NCI-H526 treated with DMSO at 0.1 percent for 48 hours (cell line): ENCODE data around the gene ITGAV.

Experiments
- DNase-seq: peaks from one replicate; lab custom pipeline; 2025; lab: John Stamatoyannopoulos, UW

ITGAV gene

DNA sequence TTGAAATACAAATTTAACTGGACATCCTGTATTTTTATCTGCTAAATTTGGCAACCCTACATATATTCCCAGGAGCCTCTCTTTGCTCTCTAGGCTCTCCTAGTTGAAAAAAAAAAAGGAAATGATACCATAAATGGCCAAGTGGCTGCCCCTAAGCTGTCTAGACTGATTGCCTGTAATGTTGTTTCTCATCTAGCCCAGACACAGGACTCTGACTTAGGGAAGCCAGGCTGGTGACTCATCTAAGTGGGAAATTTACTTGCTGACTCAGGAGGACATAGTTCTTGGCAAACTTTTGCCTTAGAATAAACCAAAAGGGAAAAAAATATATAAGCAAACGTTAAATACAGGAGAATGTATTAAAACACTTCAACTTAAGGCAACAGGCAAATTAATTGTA lies 14.6 kb upstream of the ITGAV start:
- DNase-seq, result no peak

DNA sequence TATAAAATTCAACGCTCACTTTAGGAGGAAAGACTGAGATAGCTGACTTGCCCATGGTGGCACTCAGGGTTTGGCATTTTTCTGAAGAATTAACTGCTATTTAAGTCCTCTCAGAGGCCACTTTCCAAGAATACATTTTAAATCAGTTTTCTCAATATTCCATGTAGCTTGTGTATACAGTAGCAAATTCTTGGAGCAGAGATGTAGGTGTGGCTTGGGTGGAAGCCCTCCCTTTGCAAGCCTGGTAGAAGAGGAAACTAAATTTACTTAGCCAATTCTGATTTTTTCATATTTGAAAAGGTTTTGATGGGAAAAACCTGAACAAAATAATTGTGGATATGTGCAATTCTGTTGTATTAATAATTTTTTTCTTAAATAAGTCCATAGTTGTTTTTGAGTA lies 14.0 kb upstream of the ITGAV start:
- no peak for DNase-seq

DNA sequence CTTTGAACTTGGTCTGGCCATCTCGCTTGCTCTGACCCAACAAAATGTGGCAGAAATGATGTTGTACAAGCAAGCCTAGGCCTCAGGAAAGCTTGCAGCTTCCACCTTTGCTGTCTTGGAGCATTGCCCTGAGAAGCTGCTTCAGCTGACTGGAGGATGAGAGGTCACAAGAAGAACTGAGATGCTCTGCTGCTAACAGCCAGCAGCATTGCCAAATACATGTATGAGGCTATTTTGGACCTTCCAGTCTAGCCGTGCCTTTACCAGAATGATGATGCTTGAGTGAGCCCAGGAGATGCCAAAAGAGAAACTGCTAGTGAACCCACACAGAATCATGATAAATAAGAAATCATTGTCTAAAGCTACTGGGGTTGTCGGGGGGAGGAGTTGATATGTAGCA lies 13.2 kb upstream of the ITGAV start:
- DNase-seq, result no peak

DNA sequence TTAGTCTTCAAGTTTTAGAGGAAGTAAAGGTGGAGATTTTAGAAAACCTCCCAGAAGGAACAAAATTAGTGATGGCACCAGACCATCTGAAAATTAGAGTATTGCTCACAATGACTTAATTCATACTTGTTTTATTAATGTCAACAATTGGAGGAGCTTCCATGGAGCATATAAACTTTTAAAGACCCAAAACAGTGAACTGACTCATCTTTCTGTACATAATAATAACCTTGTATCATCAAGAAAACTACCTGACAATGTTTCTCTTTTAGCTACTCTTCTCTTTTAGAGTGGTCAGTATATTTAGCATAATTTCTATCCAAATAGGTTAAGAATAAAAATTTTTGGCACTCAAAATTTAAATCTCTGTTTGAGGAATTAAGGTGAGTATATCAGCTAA lies 7.2 kb upstream of the ITGAV start:
- no peak for DNase-seq

DNA sequence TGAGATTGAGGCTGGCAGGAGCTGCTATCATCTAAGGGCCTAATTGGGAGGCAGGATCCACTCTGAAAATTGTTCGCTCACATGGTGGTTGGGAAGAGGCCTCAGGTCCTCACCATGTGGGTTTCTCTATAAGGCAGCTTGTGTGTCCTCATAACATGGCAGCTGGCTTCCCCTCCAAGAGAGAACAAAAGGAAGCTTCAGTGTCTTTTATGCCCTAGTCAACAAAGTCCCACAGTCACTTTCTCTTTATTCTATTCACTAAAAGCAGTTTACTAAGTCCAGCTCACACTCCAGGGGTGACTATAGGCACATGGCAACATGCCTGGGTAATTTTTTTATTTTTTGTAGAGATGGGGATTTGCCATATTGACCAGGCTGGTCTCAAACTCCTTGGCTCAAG lies 5.8 kb upstream of the ITGAV start:
- no peak for DNase-seq

DNA sequence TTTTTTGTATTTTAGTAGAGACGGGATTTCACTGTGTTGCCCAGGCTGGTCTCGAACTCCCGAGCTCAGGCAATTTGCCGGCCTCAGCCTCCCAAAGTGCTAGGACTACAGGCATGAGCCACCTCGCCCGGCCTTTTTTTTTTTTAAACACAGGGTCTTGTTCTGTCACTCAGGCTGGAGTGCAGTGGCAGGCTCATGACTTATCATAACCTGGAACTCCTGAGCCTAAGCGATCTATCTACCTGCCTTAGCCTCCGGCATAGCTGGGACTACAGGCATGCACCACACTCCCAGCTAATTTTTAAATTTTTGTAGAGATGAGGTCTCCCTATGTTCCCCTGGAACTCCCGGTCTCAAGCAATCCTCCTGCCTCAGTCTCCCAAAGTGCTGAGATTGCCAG lies 1.4 kb upstream of the ITGAV start:
- no peak for DNase-seq

DNA sequence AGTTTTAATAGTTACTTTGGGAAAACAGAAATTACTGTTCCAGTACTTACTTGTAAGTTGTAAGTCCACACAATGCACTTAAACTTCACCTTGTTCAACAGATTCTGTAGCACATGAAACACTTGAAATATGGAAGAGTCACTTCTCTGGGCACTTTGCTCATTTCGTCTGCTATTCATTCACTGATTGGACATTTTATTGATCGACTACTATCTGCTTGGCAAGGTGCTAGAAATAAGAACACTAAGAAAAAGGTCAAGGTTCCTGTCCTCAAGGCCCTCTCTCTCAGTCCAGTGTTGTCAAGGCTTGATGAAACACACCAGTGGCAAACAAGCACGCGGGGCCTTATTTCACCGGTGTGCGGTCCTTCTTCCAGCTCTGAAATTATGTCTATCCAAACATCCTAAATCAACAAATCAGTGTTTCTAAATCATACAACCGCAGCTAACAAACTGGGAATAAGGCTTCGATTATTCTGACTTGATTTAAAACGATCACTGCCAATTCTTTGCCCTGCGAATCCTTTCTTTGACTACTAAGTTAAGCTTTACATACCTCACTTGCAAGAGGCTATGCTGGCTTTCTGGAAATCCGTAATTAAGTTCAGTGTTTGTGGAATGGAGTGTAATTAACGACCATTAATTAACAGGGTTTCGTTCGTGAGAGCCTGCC lies 780 bp upstream of the ITGAV start:
- no peak for DNase-seq

DNA sequence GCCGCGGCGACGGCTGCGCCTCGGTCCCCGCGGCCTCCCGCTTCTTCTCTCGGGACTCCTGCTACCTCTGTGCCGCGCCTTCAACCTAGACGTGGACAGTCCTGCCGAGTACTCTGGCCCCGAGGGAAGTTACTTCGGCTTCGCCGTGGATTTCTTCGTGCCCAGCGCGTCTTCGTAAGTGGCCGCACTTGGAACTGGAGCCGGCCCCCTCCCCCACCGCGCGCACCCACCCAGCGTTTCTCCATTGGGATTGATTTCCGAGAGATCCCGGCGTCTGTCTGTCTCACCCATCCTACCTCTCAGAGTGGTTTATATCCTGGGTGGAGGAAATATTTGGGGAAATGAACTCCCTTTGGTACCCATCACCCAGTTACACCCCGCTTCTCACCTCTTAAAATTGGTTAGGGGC lies 498 bp downstream of the ITGAV start:
- peak; percentile 67 for DNase-seq

DNA sequence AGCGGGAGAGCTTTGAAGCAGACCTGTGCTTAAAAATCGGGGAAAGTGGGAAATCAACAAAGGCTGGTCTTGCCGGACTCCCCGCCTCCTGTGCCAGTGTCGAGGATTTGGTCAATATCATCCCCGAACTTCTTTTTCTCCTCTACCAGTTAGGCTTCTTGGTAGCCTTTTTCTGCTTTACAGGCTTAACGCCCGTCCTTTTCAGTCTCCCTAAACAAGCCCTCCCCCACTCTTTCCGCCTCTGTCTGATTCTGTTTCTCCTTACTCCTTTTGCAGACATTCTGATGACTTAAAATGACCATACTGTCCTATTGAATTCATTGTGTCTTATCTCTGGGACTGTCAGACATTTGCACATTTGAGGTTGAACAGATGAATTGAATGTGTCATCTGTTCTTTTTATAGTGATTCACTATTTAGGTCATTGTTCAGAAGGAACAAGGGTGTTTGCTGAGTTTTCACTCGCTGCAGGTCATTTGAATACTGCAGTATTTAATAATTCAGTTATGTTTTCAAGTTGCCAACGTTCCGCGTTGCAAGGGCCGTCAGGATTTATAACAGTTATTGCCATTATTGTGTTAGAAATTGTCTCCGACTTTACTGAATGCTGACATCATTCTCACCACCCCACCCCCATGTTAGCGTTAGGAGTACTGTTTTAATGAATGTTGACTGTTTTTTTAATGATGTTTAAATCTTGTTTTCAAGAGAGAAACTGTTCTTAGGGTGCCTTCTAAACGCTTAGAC lies 1.1 kb downstream of the ITGAV start:
- DNase-seq, result peak; percentile 67

DNA sequence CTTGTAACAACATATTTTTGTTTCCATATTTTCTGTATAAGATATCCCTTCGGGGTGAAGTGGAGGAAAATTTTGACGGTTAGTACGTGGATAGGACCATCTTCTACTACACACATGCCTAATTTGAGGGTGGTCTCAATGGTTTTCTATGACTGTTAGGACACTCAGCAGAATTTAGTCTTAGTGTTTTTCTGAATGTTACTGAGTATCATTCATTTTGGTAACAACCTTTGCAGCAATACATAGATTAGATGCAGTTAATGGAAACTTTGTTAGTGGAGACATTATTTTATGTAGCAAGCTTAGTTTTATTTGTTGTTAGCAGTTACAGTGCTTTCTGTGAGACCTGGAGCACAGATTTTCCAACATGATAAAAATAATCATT lies 1.6 kb downstream of the ITGAV start:
- no peak for DNase-seq

DNA sequence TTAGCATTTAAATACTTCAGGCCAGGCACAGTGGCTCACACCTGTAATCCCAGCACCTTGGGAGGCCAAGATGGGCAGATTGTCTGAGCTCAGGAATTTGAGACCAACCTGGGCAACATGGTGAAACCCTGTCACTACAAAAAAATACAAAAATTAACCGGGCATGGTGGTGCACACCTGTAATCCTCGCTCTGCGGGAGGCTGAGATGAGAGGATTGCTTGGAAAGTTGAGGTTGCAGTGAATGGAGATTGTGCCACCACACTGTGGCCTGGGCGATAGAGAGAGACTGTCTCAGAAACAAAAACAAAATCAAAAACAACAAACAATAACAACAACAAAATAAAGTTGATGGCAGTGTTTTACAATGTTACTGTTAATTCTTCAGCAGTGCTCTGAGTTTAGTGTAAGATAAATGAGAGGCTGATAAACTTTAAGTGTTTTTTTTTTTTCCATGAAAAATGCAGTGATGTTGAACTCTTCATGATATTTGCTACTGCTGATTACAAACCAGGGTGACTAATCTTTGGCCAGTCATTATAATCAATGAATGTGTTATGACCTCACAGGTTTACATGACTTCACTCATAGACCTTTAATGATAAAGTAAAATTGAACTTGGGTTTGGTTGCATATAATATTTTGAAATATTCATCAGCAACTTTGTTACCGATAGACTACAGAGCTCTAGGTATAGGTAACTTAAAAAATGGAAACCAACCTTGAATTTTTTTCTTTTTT lies 2.5 kb downstream of the ITGAV start:
- no peak for DNase-seq

DNA sequence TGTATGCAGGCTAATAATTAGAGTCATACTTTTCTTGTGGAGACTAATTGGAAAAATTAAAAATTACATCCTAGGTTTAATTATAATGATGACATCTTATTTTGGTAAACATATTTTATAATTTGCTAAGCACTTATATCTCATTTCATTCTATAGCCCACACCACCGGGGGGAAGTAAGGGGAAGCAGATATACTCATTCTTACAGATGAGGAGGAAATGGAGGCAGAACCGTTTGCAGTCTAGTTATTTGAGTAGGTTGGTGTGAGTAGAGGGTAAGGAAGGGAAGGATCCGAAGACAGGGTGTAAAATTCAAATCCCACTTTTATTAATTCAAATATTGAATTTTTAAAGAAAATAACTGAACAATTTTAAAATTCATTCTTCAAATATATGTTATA lies 3.7 kb downstream of the ITGAV start:
- DNase-seq, result no peak

DNA sequence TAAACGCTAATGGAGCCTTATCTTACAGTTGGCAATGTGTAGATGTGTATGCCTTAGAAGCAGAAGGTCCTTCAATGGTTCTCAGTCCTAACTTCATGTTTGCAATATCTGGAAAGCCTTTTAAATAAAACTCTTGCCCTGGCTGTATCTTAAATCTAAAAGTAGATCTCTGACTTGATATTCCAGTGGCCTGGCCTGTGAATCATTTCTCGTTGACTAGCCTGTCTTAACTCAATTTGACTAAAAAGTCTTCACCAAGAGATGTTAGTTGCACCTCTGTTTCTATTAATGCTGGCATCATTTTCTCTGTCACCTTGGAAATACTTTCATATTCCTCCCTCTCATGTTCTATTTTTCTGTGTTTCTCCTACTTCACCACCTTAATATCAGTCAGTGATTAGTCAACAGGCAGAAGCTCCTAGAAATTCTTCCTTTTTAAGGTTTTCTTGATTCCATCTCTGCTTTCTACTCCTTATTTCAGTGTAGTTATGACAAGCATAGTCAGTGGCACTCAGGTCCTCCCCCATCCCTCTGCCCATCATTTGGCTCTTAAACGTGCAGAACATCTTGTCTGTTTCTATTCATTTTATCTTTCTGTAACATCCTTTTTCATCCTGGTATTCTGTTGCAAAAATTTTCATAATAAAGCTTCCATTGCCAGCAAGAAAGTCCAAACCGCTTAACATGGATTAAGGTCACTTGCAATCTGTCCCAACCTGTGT lies 4.3 kb downstream of the ITGAV start:
- no peak for DNase-seq

DNA sequence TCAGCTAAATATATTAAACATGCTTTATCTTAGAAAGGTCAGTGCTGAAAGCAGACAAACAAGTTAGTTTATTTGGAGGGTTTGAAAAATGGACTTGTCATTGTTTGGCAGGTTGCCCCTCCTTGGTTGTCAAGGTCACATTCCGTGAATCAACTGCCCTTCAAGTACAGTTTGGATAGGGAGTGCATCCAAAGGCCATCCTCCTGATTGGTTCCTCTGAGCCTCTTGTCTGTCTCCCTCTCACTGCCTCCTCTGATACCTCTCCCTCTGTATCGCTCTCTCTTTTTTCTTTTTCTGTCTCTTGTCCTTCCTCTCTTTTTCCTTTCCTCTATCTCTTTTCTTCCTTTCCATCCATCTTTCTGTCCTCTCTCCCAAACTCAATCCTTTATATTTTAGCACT lies 5.4 kb downstream of the ITGAV start:
- DNase-seq, result no peak

DNA sequence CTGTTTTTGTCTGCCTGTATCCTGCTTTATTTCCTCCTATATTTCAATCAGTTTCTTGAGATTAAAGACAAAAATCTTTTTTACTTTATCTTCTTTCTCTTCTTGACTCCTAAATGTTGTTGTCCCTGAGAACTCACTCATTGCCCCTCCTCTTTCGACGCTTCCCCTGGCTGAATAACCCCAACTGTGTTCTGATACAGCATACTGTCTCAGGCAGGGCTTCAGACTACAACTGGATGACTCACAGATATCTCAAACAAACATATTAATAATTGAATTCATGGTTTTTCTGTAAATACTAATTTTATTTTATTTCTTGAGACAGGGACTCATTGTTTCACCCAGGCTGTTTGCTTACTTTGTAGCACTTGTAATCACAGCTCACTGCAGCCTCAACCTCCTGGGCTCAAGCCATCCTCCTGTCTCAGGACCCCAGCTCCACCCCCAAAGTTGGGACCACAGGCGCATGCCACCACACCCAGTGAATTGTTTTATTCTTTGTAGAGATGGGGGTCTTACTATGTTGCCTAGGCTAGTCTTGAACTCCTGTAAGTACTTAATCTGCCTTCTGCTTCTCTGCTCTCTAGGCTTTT lies 9.4 kb downstream of the ITGAV start:
- no peak for DNase-seq

DNA sequence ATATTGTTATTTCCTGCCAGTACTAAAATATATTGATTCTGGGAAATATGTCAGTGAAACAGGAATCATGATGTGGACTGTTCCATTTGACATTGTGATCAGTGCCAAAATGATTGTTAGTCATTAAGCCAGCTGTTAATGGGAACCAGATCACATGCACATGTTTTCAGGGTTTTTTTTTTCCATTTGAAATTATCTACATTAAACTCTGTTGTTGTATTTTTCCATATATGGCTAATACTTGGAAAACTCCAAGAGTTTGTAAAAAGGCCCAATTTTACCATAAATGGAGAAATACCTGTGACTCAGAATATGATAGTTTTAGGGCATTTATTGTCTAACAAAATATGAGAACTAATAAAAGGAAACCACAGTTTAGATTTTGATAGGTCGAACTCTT lies 13.4 kb downstream of the ITGAV start:
- DNase-seq, result no peak

DNA sequence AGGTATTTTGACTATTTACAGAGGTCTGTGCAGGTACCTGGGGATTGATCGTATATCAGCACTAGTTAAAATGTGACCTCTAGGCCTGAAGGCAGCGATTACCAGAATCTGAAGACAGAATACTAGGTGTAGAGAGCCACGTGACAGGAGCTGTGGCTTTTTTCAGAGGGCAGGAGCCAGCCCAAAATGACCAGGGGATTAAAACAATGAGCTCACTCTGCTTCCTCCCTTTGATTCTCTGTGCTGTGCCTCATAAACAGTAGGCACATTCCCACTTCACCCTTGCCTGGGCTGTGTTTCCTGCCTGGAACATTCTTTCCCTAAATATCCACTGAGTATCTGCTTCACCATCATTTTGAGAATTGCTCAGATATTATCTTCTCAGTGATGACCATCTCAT lies 15.2 kb downstream of the ITGAV start:
- DNase-seq, result no peak

DNA sequence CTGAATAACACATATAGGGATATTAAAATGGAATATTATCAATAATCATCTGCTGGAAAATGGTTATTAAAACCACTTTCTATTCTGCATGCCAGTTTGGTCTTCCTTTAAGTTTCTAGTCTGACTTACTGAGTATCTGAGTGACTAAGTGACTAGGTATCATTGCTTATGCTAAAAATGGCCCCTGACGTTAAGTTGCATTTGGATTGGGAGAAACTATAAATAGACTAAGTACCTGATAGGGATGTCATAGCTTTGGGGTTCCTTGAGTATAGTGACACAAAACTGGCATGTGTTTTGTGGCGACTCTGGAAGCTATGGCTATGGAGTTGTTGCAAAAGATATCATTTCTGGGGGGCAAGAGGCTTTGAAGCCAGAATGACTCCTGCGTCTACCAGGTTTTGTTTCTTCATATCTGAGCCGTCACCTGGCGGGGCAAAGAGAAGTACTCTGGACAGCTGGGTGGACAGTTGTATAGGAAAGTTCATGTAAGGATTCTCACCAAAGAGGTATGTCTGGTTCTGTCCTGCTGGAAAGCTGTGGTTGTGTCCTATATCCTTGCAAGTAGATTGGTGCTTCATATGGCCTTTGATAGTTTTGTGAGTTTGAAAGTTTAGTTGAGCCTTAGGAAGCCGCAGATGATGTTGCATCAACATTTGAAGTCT lies 17.9 kb downstream of the ITGAV start:
- no peak for DNase-seq

DNA sequence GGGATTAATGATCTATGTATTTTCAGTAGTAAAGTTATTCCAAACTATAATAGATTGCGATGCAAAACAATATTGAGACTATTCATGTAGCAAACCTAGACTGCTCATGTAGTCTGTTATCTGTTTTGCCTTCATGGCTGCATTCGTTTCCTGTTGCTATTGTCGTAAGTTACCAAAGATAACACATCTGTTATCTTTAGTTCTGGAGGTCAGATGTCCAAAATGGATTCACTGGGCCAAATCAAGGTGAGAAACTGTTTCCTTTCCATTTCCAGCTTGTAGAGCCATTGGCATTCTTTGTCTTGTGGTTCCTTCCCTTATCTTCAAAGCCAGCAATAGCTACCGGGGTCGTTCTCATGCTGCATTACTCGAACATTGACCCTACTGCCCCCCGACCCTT lies 20.9 kb downstream of the ITGAV start:
- no peak for DNase-seq

DNA sequence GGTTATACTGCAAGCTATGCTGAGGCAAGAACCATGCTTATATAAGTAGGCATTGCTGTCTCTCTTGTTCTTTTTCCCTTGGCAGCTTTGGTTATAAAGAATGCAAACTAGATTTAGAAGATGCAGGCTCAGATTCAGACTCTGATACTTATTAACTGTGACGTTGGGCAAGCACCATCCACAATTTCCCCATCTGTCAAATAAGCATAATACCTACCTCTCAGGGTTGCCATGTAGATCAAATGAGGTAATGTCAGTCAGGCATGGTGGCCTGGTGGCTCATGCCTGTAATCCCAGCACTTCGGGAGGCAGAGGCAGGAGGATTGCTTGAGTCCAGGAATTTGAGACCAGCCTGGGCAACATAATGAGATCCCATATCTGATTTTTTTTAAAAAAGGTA lies 21.7 kb downstream of the ITGAV start:
- DNase-seq, result no peak

DNA sequence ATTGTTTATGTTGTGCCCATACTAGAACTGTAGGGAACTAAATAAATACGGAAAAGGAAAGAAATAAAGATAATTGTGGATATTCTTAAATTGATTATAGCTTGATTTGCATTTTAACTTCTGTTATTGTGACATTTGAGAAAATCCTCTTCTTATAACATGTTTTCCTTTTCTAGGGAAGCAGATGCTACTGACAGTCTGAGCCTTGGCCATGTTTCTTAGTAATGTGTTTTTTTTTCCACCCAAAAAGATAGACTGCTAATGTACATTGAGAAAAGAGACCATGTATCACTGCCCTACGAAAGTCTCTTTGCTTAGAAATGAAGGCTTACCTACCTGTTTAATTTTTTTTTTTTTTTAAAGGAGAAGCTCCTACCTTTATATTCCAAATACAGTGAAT lies 22.2 kb downstream of the ITGAV start:
- DNase-seq, result no peak
